Large intestine (tissue), 3 donors: ENCODE results near the gene SORT1. TPM values are rescaled to one million over a fixed set of nuclear protein-coding genes. Genes with fewer than 3 reads are reported as not detected.
"Not testable (repeated sequence)": the region's sequence is repeated elsewhere in the genome, so short reads cannot be mapped to it uniquely, and the experiment has no call there.

Experiments used
- DNase-seq, 2 donors: peaks; one replicate each; pipeline versions ENCODE4 v3.0.0 to v3.0.0-alpha.2; 2013
- H3K27ac ChIP-seq: one replicate; pipeline ENCODE4 v1.5.1; 2013; ENCODE audit warnings: low read length
- H3K27me3 ChIP-seq: 2 replicates; pipeline ENCODE4 v1.6.1; 2013; ENCODE audit warnings: low read length; ENCODE audit not compliant: control insufficient read depth, insufficient read depth
- H3K36me3 ChIP-seq: 2 replicates; pipeline ENCODE4 v1.6.1; 2013; ENCODE audit warnings: low read length; ENCODE audit not compliant: control insufficient read depth, insufficient read depth
- H3K4me1 ChIP-seq: one replicate; pipeline ENCODE4 v1.6.1; 2013; ENCODE audit warnings: low read length; ENCODE audit not compliant: control insufficient read depth, insufficient read depth
- H3K4me3 ChIP-seq: one replicate; pipeline ENCODE4 v1.5.1; 2013; ENCODE audit warnings: low read length
- H3K9me3 ChIP-seq: one replicate; pipeline ENCODE4 v1.6.1; 2013; ENCODE audit warnings: mild to moderate bottlenecking, low read depth, low read length, moderate library complexity; ENCODE audit not compliant: control insufficient read depth
- WGBS: methylation state at CpG from one replicate; pipeline ENCODE4 v1.1.5; 2013; ENCODE audit warnings: low lambda C conversion rate; ENCODE audit not compliant: insufficient coverage; 5-methylcytosine and 5-hydroxymethylcytosine counted together
- polyA plus RNA-seq: library from polyadenylated mRNA; unstranded; fragments of 120-200 nt; gene quantifications from one replicate; pipeline ENCODE4 v1.2.1, GENCODE V29; 2013

The SORT1 gene
- polyA plus RNA-seq, 1 donor: 41.7 TPM

DNA sequence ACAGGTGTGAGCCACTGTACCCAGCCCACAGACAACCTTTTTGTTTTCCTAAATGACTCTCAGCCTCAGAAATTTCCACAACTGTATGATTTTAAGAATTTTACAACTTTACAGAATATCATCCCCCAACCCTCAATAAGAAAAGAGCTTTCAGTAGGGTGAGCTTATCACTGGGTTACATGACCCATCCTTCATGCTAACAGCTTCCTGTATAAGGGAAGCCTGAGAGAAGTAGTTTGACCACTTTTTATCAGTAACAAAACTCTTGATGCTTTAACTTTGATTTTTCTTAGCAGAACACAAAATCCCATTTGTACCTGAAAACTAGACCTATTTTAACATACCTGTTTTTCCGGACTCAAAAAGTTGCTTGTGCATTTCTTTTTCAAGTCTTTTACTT is 81.2 kb downstream of the SORT1 start:
- no peaks in the 10 kb centered on the region for H3K27me3 ChIP-seq
- no peak overlapping the region for H3K27ac ChIP-seq
- no peaks in the 10 kb centered on the region for H3K4me1 ChIP-seq
- no peak overlapping the region for H3K4me3 ChIP-seq
- H3K36me3 ChIP-seq: peaks cover 71% of the 10 kb centered on the region
- DNase-seq: no peak
- WGBS: no CpG with 5 or more reads among the region's 1 CpG
- H3K9me3 ChIP-seq: no peaks in the 10 kb centered on the region

DNA sequence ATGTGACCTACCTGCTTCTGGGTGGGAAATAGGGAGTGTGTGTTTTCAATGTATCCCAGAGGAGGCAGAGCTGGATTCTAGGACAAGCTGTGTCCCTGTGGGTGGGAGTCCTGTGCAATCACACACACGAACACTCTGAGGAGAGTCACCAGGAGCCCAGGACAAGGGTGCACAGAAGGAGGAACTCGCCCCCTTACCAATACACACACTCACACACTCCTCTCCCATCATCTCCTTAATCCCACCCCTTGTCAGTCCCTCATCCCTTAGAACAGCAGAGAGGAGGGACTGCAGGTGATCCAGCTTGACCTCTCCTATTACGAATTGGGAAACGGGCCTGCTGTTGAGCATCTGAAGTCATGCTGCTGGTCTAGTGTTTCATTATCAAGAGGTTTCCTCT is 82.4 kb downstream of the SORT1 start:
- Histone ChIP-seq H3K27me3 (no peaks in the 10 kb centered on the region), H3K9me3 (no peaks in the 10 kb centered on the region), H3K36me3 (peaks cover 67% of the 10 kb centered on the region), H3K27ac (no peak overlapping the region), H3K4me1 (no peaks in the 10 kb centered on the region), H3K4me3 (no peak overlapping the region)
- no peak for DNase-seq
- WGBS: no CpG with 5 or more reads among the region's 4 CpGs

- peaks cover 65% of the 10 kb centered on the region for H3K36me3 ChIP-seq
- peaks cover 2% of the 10 kb centered on the region for H3K4me1 ChIP-seq
- no peak overlapping the region for H3K27ac ChIP-seq
- DNase-seq: no peak
- no peaks in the 10 kb centered on the region for H3K9me3 ChIP-seq
- WGBS: no CpG with 5 or more reads among the region's 1 CpG
- no peak overlapping the region for H3K4me3 ChIP-seq
- H3K27me3 ChIP-seq: no peaks in the 10 kb centered on the region
These were observed 82.9 kb downstream of the SORT1 start for GRCh38 chr1:109314795-109315194.

DNA sequence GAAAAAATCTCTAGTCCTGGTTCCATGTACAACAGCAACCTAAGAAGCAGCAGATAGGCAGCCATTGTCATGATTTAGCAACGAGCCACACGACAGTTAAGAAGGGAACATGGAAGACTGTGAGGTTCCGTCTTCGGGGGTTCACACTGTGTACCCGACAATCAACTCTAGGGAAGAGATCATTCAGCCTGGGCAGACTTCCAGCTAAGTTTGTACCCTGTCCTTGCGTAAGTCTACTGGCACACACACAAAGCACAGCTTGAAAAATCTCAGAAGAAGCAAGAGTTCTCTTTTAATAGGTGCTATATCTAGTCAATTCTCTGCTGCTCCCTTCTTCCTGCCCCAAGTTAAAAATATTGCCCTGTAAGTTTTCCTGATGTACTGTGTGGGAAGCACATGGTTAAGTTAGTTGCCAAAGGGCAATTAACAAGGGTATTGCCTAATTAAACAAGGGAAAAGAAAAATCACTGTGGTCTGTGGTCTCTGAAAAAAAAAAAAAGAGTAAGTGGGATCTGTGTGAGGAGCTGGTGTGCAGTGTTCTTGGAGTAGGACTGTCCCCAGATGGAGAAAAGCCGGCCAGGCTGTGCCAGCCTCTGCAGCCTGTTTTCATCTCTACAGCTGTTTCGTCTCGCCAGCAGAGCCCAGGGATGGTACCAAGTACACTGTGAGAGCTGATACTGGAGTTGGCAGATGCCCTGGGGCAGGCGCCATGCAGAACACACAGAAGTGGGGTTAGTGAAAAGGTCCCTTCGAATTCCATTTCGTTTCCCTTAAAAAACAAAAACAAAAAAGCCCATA is 84.5 kb downstream of the SORT1 start:
- no peak for DNase-seq
- WGBS: 100% methylated on average over 1 of the region's 12 CpGs
- Histone ChIP-seq H3K27me3 (no peaks in the 10 kb centered on the region), H3K4me1 (peaks cover 15% of the 10 kb centered on the region), H3K27ac (no peak overlapping the region), H3K36me3 (peaks cover 55% of the 10 kb centered on the region), H3K9me3 (no peaks in the 10 kb centered on the region), H3K4me3 (no peak overlapping the region)

DNA sequence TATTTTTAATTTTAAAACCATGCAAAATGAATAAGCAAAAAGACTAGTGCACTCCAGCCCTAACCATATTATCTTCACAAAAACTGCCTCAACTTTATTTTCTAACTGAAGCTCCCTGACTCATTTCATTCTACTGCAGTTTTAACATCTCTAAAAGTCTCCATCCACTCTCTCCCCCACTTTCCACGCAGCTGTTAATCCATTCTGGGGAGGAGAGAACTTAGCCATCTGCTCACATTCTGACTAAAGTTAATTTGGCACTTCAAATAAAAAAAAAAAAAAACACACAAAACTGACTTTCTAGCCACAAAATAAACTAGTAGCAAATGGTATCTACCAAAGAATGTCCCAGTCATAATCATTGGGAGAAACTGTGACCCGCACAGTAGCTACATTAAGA is 85.5 kb downstream of the SORT1 start:
- WGBS: 83% methylated on average over 1 of the region's 2 CpGs

GRCh38 chr1:109309347-109309746 is 88.4 kb downstream of the SORT1 start:
- H3K4me3 ChIP-seq: no peak overlapping the region
- no peaks in the 10 kb centered on the region for H3K9me3 ChIP-seq
- H3K27me3 ChIP-seq: no peaks in the 10 kb centered on the region
- DNase-seq: peak in 1 of 2 donors; percentile 29
- peaks cover 43% of the 10 kb centered on the region for H3K4me1 ChIP-seq
- H3K36me3 ChIP-seq: peaks cover 26% of the 10 kb centered on the region
- peak overlapping the region; percentile 61 for H3K27ac ChIP-seq
- WGBS: no CpG with 5 or more reads among the region's 2 CpGs

More for the DNA sequence above, 85.5 kb downstream of the SORT1 start:
- H3K4me3 ChIP-seq: no peak overlapping the region
- H3K27me3 ChIP-seq: no peaks in the 10 kb centered on the region
- no peak overlapping the region for H3K27ac ChIP-seq
- DNase-seq: no peak
- H3K4me1 ChIP-seq: peaks cover 23% of the 10 kb centered on the region
- peaks cover 47% of the 10 kb centered on the region for H3K36me3 ChIP-seq
- H3K9me3 ChIP-seq: no peaks in the 10 kb centered on the region

DNA sequence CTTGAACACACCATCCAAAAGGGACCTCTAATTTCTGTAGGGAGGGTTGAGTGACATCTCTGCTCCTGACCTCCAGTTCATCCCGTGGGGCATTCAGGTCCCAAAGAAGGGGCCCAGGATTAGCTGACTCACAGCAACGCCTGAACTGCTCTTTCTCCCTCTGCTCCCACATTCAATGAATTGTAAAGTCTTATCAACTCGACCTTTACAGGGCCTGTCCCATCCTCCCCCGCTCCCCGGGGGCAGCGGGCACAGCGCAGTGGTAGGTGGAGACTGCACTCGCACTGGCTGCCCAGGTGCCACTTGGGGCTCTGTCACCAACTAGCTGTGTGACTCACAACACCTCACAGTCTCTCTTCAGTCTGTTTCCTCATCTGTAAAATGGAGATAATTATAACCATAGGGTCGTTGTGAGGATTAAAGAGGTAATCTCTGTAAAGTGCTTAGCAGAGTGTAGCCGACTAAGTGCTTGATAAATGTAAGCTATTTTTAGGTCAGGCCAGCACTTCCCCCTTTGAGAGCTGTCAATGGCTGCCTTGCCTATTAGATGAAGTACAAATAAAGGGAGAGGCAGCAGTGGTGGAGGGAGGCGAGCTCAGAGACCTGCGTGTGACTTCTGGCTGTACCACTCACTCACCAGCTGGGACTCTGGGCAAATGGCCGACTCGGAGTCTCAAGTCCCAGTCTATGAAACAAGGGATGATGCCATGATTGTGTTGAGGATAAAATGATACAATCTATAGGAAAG is 90.3 kb downstream of the SORT1 start:
- peak overlapping the region; percentile 84 for H3K27ac ChIP-seq
- 0% methylated on average over 1 of the region's 14 CpGs for WGBS
- DNase-seq: peak; percentile 81 to 87

GRCh38 chr1:109306832-109307273 is 90.9 kb downstream of the SORT1 start, which contains the start of gene MYBPHL:
Gene MYBPHL (minus strand): TSS chr1:109307011. CDS start chr1:109306991, 20 bp downstream.
- peaks cover 12% of the 10 kb centered on the region for H3K36me3 ChIP-seq
- no CpG with 5 or more reads among the region's 7 CpGs for WGBS
- peak; percentile 61 to 85 for DNase-seq
- H3K27me3 ChIP-seq: no peaks in the 10 kb centered on the region
- peak within 1 kb of the TSS; percentile 11 for H3K4me3 ChIP-seq
- peaks cover 43% of the 10 kb centered on the region for H3K4me1 ChIP-seq
- no peaks in the 10 kb centered on the region for H3K9me3 ChIP-seq
- peak within 1 kb of the TSS; percentile 84 for H3K27ac ChIP-seq

More for the DNA sequence above, 90.3 kb downstream of the SORT1 start:
- Histone ChIP-seq H3K4me1 (peaks cover 43% of the 10 kb centered on the region), H3K36me3 (peaks cover 12% of the 10 kb centered on the region), H3K4me3 (no peak overlapping the region), H3K27me3 (no peaks in the 10 kb centered on the region), H3K9me3 (no peaks in the 10 kb centered on the region)

GRCh38 chr1:109305991-109306390 is 91.7 kb downstream of the SORT1 start:
- not testable (repeated sequence) for H3K27me3 ChIP-seq, H3K4me3 ChIP-seq, H3K9me3 ChIP-seq, H3K36me3 ChIP-seq
- Histone ChIP-seq H3K4me1 (peaks cover 43% of the 10 kb centered on the region), H3K27ac (peak overlapping the region; percentile 84)
- DNase-seq: peak; percentile 66 to 78
- WGBS: no CpG with 5 or more reads among the region's 10 CpGs

GRCh38 chr1:109304226-109304920 is 93.3 kb downstream of the SORT1 start:
- Histone ChIP-seq H3K9me3 (no peaks in the 10 kb centered on the region), H3K27me3 (no peaks in the 10 kb centered on the region), H3K4me3 (no peak overlapping the region), H3K27ac (no peak overlapping the region), H3K36me3 (no peaks in the 10 kb centered on the region), H3K4me1 (peaks cover 47% of the 10 kb centered on the region)
- no CpG with 5 or more reads among the region's 8 CpGs for WGBS
- no peak for DNase-seq
